Stimulated activated CD8-positive, alpha-beta memory T cell treated with anti-CD3 and anti-CD28 coated beads, Interleukin-12 subunit alpha, Interleukin-12 subunit beta, amount 100 ng/mL, for 1 hour (primary cell): Measurements from ENCODE around the gene TMEM236.

Source experiments
- DNase-seq: peaks from one replicate; pipeline ENCODE4 v3.0.0-alpha.2; 2020; ENCODE audit warnings: low read depth

The TMEM236 gene

GRCh38 chr10:17742918-17743317 is 9.1 kb upstream of the TMEM236 start:
- DNase-seq = peak; percentile 58

GRCh38 chr10:17743437-17743836 is 8.6 kb upstream of the TMEM236 start:
- DNase-seq = no peak

- DNase-seq = no peak
Observed at GRCh38 chr10:17744341-17744861, 7.6 kb upstream of the TMEM236 start.

DNA sequence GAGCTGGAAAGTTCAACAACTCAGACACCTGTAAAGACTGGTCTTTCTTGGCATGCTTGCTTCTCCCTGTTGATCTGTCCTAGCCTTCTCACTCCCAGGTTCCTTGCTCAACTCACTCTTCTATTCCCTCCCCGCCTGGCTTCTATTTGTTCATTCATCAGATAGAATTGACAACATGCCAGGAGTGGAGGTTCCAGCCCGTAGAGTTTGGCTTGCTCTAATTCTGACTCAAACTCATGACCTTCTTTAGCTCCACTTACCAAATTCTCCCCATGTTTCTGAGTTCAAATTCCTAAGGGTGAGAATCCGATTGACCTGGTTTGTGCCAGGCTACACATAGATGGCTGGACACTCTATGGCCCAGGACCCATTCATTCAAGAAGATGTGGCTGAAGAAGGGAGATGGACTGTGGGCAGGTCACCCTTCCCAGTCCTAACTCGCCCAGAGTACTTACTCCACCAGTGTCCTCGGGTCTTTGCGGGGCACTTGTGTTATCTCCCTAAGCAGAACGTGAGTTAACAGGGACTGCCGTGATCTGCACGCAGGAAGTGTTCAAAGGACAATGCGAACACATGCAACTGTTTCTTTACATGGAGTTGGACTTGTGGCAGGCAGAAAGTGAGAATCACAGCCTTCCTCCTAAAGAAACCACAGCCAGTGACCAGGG is 4.0 kb upstream of the TMEM236 start:
- DNase-seq = no peak

DNA sequence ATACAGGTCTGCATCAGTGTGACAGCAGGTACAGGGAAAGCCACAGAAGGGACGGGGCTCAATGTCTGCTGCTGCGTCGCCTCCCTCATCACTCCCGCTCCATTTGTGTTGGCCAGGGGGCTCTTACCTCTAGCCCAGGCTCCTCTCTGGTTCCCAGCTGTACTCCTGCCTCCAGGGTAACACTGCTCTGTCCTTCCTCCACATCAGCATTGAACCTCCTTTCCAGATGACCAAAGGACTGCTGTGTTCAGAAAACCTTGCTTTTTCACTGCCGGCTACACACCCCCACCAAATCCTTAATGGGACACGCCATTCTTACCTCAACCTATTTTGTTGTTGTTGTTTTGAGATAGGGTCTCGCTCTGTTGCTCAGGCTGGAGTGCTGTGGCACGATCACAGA is 2.1 kb upstream of the TMEM236 start:
- no peak for DNase-seq

GRCh38 chr10:17756557-17757217 is 4.7 kb downstream of the TMEM236 start:
- DNase-seq = no peak

GRCh38 chr10:17758200-17758599 is 6.2 kb downstream of the TMEM236 start:
- DNase-seq = no peak

- DNase-seq = no peak
Observed at GRCh38 chr10:17758896-17759295, 6.9 kb downstream of the TMEM236 start.

GRCh38 chr10:17764142-17764541 is 12.1 kb downstream of the TMEM236 start:
- no peak for DNase-seq

GRCh38 chr10:17765602-17766001 is 13.6 kb downstream of the TMEM236 start:
- DNase-seq = no peak

GRCh38 chr10:17766731-17767130 is 14.7 kb downstream of the TMEM236 start:
- no peak for DNase-seq

GRCh38 chr10:17768496-17768895 is 16.5 kb downstream of the TMEM236 start:
- no peak for DNase-seq

- no peak for DNase-seq
Observed at GRCh38 chr10:17768957-17769356, 17.0 kb downstream of the TMEM236 start.

GRCh38 chr10:17771017-17771416 is 19.0 kb downstream of the TMEM236 start:
- no peak for DNase-seq

GRCh38 chr10:17779784-17780183 is 27.8 kb downstream of the TMEM236 start:
- no peak for DNase-seq

DNA sequence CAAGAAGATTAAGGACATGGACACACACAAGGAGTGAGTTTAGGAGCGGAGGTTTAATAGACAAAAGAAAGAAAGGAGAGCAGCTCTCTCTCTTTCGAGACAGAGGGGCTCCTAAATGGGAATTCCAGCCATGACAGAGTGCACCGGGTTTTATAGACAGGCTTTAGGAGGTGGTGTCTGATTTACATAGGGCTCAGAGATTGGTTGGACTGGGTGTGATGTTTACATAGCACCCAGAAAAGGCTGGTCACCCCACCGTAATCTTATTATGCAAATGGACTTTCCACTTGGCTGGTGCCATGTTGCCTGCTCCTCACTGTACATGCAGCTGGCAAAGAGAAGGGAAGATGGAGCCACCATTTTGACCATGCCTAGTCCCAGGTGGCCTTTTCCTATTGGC is 28.7 kb downstream of the TMEM236 start:
- no peak for DNase-seq

DNA sequence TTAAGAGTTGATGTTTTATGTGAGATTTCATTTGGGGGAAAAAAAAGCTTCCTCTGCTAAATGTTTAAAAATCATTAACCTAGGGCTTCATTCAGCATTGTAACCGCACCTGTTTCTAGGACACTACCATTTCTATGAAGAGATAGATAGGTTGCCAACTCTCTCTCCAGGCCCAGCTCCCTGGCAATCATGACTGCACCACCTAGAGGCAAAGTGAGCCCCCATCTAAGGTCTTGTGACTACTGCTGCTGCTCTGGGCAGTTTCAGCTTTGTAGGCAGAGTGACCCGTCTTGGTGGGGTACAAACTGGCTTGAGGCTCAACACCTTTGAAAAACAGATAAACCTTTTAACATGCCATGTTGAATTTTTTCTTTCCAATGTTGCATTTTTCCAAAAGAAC is 29.9 kb downstream of the TMEM236 start:
- no peak for DNase-seq

DNA sequence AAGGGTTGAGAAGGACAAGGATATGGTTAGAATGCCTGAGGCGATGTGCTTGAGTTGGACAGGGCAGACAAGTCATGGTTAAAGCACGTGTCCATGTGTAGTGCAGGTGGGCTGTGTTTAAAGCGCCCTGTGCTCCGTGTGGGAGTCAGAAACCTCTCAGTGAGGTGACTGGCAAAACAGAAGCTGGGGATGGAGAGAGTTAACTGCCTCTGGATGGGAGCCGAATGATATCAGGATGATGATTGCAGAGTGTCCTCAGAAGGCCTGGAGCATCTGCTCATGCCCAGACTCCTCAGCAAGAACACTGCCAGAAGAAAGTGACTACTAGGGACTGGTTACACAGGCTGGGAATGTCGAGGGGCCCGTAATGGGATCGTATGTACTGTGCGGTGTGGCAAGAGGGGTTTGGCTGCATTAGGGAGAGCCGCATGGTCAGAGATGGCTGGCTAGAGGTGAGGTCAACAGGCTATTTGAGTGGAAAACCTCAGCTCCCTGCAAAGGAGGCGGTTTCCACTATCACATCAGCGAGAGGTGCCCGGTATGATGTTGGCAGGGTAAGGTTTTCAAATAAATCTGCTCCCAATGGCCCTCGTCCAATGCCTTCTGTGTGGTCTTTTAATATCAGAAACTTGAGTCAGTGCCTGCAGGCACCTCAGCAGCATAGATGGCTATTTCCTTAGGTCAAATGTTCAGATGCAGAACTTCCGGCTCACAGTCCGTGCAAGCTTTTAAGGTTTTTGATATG is 31.1 kb downstream of the TMEM236 start:
- DNase-seq = no peak

DNA sequence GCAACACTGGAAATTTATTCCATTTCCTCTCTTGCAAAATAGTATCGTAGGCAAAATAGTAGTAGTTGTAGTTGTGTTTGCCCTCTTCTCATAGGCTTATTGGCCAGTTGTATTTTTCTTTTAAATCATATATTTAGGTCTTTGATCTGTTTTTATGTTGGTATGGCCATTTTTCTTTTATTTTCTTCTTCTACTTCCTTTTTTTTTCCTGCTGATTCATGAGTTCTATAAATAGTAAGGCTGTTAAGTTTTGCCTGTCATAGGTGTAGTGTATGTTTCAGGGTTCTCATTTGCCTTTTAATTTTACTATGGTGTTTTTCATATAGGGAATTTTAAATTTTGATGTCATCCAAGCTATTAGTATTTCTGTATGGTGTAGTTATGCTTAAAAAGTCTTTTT is 31.8 kb downstream of the TMEM236 start:
- no peak for DNase-seq

GRCh38 chr10:17784688-17785087 is 32.7 kb downstream of the TMEM236 start:
- no peak for DNase-seq

- no peak for DNase-seq
Observed at GRCh38 chr10:17785276-17785930, 33.4 kb downstream of the TMEM236 start.
